Measurements from ENCODE around the gene CEP70.
"Not testable (repeated sequence)": the region's sequence is repeated elsewhere in the genome, so short reads cannot be mapped to it uniquely, and the experiment has no call there.

Gene CEP70

DNA sequence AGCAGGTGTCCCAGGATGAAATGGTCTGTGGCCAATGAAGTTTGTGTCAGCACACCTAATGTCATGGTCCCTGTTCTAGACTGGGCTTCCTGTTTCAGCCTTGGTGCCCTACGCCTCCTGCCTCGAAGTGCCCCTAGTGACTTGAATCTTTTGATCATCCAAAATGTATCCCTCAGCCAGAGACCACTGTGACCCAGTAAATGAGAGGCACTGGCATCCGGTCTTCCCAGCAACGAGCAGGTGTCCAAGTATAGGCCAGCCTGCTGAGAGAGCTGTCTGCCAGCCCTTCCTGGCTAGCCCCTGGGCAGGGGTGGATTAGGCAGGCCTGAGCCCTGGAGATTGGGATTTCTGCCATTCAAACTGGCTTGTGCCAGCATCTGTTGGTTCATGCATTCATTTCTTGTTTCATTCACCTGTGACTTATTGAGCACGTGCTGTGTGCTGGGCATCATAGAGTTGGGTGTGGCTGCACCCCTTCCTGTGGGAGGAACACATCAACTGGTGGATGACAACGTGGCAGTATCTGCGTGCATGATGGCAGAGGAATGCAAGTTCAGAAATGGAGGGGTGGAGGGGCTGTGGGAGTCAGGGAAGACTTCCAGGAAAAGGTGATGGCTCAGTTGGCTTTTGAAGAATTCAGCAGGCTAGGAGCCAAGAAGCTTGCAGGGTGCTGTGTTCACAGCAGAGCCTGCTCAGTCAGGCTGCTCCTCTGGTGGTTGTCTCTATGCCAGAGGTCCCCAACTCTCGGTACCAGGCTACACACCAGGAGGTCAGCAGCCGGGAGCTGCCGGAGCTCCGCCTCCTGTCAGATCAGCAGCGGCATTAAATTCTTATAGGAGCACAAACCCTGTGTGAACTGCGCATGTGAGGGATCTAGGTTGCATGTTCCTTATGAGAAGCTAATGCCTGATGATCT is 138.0 kb downstream of the CEP70 start:
- no peak for DNase-seq (ENCODE audit: low read depth)
- H3K4me3 ChIP-seq (ENCODE audit: low read depth, low read length): no peak overlapping the region
- TF ChIP-seq CTCF (IDR thresholded peaks at IDR 0.05; ENCODE audit: low read depth, low read length, missing control alignments): no peak
- in situ Hi-C loops (cut with HindIII; ENCODE audit: low sequenced_read_pairs): loop anchor here (25.0 kb wide), 1 partner anchor 456 kb away; no protein-coding TSS in a partner anchor

DNA sequence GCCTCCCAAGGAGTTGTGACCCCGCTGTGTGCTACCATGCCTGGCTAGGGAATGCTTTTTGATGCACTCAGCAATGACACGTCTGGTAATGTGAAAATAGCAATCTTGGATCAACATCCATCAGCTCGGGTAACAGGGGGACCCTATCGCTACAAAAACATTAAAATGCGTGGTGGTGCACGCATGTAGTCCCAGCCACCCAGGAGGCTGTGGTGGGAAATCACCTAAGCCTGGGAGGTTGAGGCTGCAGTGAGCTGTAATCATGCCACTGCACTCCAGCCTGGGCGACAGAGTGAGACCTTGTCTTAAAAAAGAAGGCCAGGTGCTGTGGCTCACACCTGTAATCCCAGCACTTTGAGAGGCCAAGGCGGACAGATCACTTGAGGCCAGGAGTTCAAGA is 140.1 kb downstream of the CEP70 start:
- not testable (repeated sequence) for DNase-seq (ENCODE audit: low read depth); H3K4me3 ChIP-seq (ENCODE audit: low read depth, low read length)
- in situ Hi-C loops (cut with HindIII; ENCODE audit: low sequenced_read_pairs): loop anchor here (25.0 kb wide), 1 partner anchor 458 kb away; no protein-coding TSS in a partner anchor

DNA sequence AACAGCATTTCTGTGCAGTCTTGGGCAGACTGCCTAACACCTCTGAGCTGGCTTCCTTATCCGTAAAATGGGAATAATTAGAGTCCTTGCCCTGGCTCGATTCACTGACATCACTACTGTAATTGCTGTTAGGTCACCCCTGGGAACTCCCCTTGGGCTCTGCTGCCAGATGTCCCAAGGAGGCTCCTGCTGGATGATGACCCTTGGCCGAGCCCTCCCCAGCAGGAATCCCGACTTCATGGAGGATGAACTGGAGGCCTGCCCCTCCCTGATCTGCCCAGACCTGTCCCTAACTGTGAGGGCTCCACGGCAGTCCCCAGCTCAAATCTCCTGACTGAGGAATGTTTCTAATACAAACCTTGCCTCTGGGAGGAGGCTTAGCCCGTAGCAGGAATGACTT is 141.6 kb downstream of the CEP70 start:
- TF ChIP-seq CTCF (IDR thresholded peaks at IDR 0.05; ENCODE audit: low read depth, low read length, missing control alignments): no peak
- no peak overlapping the region for H3K4me3 ChIP-seq (ENCODE audit: low read depth, low read length)
- in situ Hi-C loops (cut with HindIII; ENCODE audit: low sequenced_read_pairs): loop anchor here (25.0 kb wide), 1 partner anchor 460 kb away; no protein-coding TSS in a partner anchor
- no peak for DNase-seq (ENCODE audit: low read depth)

DNA sequence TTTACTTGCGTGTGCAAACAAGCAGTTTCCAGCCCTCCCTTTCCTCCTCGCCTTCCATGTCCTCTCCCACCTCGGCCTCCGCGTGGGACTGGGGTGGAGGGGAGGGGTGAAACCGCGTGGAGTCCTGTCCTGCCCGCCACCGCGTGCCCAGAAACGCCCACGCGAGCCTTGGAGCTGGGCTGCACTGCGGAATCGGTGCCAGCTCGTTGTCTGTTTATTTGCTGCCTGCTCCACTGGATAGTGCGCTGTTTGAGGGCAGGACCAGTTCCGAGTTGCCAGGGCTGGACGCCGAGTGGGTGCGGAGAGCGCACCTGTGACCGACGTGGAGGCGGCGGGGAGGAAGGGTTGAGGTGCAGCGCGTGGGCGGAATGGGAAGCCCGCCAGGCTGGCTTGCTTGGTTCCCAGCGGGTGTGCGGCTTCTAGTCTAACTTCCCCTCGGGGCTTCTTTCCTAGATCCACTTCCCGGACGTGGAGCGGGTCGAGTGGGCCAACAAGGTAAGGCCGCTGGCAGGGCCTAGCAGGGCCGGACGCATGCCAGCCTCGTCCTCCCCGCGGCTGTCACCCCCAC is 142.4 kb downstream of the CEP70 start:
- in situ Hi-C loops (cut with HindIII; ENCODE audit: low sequenced_read_pairs): loop anchor here (25.0 kb wide), 1 partner anchor 461 kb away; no protein-coding TSS in a partner anchor
- DNase-seq (ENCODE audit: low read depth): no peak
- no peak for TF ChIP-seq CTCF (IDR thresholded peaks at IDR 0.05; ENCODE audit: low read depth, low read length, missing control alignments)
- H3K4me3 ChIP-seq (ENCODE audit: low read depth, low read length): no peak overlapping the region

- TF ChIP-seq CTCF (IDR thresholded peaks at IDR 0.05; ENCODE audit: low read depth, low read length, missing control alignments): no peak
- in situ Hi-C loops (cut with HindIII; ENCODE audit: low sequenced_read_pairs): loop anchor here (25.0 kb wide), 1 partner anchor 461 kb away; no protein-coding TSS in a partner anchor
- H3K4me3 ChIP-seq (ENCODE audit: low read depth, low read length): no peak overlapping the region
- DNase-seq (ENCODE audit: low read depth): no peak
These were observed 143.2 kb downstream of the CEP70 start for GRCh38 chr3:138450704-138451424.

DNA sequence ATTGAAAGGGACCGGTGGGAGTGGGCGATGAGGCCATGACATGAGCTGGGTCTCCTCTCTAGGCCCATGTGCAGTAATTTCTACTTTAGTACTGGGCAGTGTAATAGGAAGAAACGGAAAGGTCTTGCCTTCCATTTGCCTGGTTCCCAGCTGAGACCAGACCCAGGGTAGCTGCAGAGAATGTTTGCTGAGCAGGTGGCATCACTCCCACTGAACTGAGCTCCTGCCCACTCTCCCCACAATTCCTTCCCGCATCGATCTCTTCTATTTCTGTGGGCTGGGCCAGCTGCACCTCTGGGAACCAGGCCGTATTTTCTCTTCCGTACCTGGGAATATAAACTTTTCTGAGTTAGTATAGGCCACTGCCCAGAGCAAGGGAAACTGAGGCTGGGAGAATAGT is 143.9 kb downstream of the CEP70 start:
- in situ Hi-C loops (cut with HindIII; ENCODE audit: low sequenced_read_pairs): loop anchor here (25.0 kb wide), 1 partner anchor 462 kb away; no protein-coding TSS in a partner anchor
- no peak for DNase-seq (ENCODE audit: low read depth)
- H3K4me3 ChIP-seq (ENCODE audit: low read depth, low read length): no peak overlapping the region
- TF ChIP-seq CTCF (IDR thresholded peaks at IDR 0.05; ENCODE audit: low read depth, low read length, missing control alignments): no peak
